ENCODE data around the gene ILF2. TPM values are rescaled to one million over a fixed set of nuclear protein-coding genes. Genes with fewer than 3 reads are reported as not detected.

The ILF2 gene
- total and polyA plus RNA-seq, 2 of the 13 experiments (the other 11 are each of a cell fraction or from before 2014, with no cell fraction given), result 292 to 366 TPM

- 34% methylated on average over 2 of the region's 2 CpGs for WGBS (ENCODE audit: low lambda C conversion rate)
These were observed 2.7 kb upstream of the ILF2 start for GRCh38 chr1:153673511-153673910.

More at GRCh38 chr1:153673511-153673910, 2.7 kb upstream of the ILF2 start:
- intact Hi-C loops (cut with micrococcal nuclease; ENCODE audit: unreplicated experiment), result loop anchor here (5.0 kb wide), 2 partner anchors 41 to 54 kb away; partner anchors contain the start of genes CHTOP and INTS3
- Histone ChIP-seq H3K4me1 (ENCODE audit: insufficient read depth, low read length) (peaks cover 26% of the 10 kb centered on the region), H3K27me3 (ENCODE audit: control insufficient read depth in 1 of 2, insufficient read depth in 2 of 2, low read length in 2 of 2) (peaks cover 5 to 8% of the 10 kb centered on the region in 2 experiments), H2AFZ (ENCODE audit: low read length) (no peak overlapping the region), H3K4me2 (ENCODE audit: low read depth, low read length) (no peak overlapping the region), H3K9me3 (ENCODE audit: low read length) (no peaks in the 10 kb centered on the region), H3K27ac (ENCODE audit: extremely low read length, insufficient read depth, low read length) (no peak overlapping the region), H3K4me3 (replicated peaks in 1 of 3; ENCODE audit: insufficient read depth in 1 of 3, low read depth in 2 of 3, low read length in 3 of 3) (no peak overlapping the region), H3K79me2 (ENCODE audit: insufficient read depth, low read length) (peaks cover 23% of the 10 kb centered on the region), H3K36me3 (replicated peaks in 1 of 2; ENCODE audit: control insufficient read depth in 1 of 2, insufficient read depth in 2 of 2, low read length in 2 of 2) (peaks cover 2 to 6% of the 10 kb centered on the region in 2 experiments; a peak in 3 of 5 replicates), H3K9ac (ENCODE audit: insufficient read depth, low read depth, low read length) (no peak overlapping the region), H4K20me1 (ENCODE audit: insufficient read depth, low read length) (no peaks in the 10 kb centered on the region)
- no TSS peak for BruUV-seq (replicated peaks)
- DNase-seq (ENCODE audit: low spot score), result no peak
- ATAC-seq, result no peak
- FAIRE-seq, result no peak
- in situ Hi-C loops (cut with HindIII; ENCODE audit: extremely low pct_ligation_motif_present, low pct_unique_long_range_greater_than_20kb), result no loop called here
- CTCF ChIA-PET (ENCODE audit: low intra/inter-chr PET ratio, low total read pairs), result no interaction called here
- POLR2A ChIA-PET, result interaction anchor here (1.2 kb wide), 1 partner anchor 95 kb away, joined by 3 read pairs; no protein-coding TSS in a partner anchor
- no peak for TF ChIP-seq NR2C2 (CRISPR knock-in tag; IDR thresholded peaks at IDR 0.05; ENCODE audit: borderline replicate concordance)
- TF ChIP-seq SMAD1 (CRISPR knock-in tag; IDR thresholded peaks at IDR 0.05; ENCODE audit: borderline replicate concordance, low read depth), result no peak
- TF ChIP-seq BCLAF1 (IDR thresholded peaks at IDR 0.05), result no peak
- TF ChIP-seq ISX (CRISPR knock-in tag; conservative IDR thresholded peaks at IDR 0.05), result no peak
- no peak for TF ChIP-seq CBX2 (IDR thresholded peaks at IDR 0.05; ENCODE audit: low read depth, low read length)
- TF ChIP-seq CBX2 (CRISPR knock-in tag; IDR thresholded peaks at IDR 0.05; ENCODE audit: low read depth), result no peak
- no peak for TF ChIP-seq ZNF746 (CRISPR knock-in tag; IDR thresholded peaks at IDR 0.05)
- TF ChIP-seq ZC3H13 (CRISPR knock-in tag; IDR thresholded peaks at IDR 0.05), result no peak
- TF ChIP-seq, protein P1, sequence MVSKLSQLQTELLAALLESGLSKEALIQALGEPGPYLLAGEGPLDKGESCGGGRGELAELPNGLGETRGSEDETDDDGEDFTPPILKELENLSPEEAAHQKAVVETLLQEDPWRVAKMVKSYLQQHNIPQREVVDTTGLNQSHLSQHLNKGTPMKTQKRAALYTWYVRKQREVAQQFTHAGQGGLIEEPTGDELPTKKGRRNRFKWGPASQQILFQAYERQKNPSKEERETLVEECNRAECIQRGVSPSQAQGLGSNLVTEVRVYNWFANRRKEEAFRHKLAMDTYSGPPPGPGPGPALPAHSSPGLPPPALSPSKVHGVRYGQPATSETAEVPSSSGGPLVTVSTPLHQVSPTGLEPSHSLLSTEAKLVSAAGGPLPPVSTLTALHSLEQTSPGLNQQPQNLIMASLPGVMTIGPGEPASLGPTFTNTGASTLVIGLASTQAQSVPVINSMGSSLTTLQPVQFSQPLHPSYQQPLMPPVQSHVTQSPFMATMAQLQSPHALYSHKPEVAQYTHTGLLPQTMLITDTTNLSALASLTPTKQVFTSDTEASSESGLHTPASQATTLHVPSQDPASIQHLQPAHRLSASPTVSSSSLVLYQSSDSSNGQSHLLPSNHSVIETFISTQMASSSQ (IDR thresholded peaks at IDR 0.05; ENCODE audit: low read depth), result no peak
- TF ChIP-seq, protein P1 (CRISPR knock-in tag; IDR thresholded peaks at IDR 0.05; ENCODE audit: borderline replicate concordance), result no peak
- no peak for TF ChIP-seq DNMT1 (CRISPR knock-in tag; IDR thresholded peaks at IDR 0.05)
- TF ChIP-seq NPAS2 (CRISPR knock-in tag; IDR thresholded peaks at IDR 0.05; ENCODE audit: borderline replicate concordance), result no peak
- TF ChIP-seq FOXJ3 (CRISPR knock-in tag; IDR thresholded peaks at IDR 0.05; ENCODE audit: borderline replicate concordance), result no peak
- TF ChIP-seq, protein P2, sequence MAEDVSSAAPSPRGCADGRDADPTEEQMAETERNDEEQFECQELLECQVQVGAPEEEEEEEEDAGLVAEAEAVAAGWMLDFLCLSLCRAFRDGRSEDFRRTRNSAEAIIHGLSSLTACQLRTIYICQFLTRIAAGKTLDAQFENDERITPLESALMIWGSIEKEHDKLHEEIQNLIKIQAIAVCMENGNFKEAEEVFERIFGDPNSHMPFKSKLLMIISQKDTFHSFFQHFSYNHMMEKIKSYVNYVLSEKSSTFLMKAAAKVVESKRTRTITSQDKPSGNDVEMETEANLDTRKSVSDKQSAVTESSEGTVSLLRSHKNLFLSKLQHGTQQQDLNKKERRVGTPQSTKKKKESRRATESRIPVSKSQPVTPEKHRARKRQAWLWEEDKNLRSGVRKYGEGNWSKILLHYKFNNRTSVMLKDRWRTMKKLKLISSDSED (CRISPR knock-in tag; IDR thresholded peaks at IDR 0.05), result no peak
- no peak for TF ChIP-seq PRMT3 (CRISPR knock-in tag; IDR thresholded peaks at IDR 0.05; ENCODE audit: borderline replicate concordance, low read depth)
- no peak for TF ChIP-seq CENPX (CRISPR knock-in tag; IDR thresholded peaks at IDR 0.05)
- no peak for TF ChIP-seq ZNF672 (CRISPR knock-in tag; IDR thresholded peaks at IDR 0.05)
